GM19468 (cell line): Measurements from ENCODE around the gene SERPINB8.

ENCODE experiments used
- ATAC-seq: cut with Tn5 transposase; IDR thresholded peaks from one replicate; pipeline ENCODE4 v1.9.1; 2021; ENCODE audit warnings: mild to moderate bottlenecking, moderate library complexity, moderate number of reproducible peaks; ENCODE audit not compliant: unreplicated experiment; ENCODE audit errors: extremely low read depth

The SERPINB8 gene

DNA sequence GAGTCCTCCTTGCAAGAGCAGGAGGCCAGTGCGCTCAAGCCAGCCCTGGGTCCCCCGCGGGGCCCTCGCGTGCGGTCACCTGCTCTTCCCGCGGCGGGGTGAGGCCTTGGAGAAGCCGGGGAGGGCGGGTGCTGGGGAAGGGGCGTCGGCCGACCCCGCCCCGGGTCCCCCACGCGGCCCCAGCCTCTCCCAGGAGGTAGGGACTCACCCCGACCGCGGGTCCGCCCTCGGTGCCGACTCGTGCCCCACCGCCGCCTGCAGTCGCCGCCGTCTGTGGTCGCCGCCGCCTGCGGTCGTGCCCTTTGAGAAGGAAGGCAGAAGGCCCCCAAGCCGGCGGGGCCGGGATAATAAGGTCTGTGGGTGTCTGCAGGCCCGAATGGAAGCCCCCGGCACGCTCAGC lies 32.7 kb downstream of the SERPINB8 start:
- ATAC-seq = no peak

GRCh38 chr18:64009305-64009704 lies 39.4 kb downstream of the SERPINB8 start:
- no peak for ATAC-seq

DNA sequence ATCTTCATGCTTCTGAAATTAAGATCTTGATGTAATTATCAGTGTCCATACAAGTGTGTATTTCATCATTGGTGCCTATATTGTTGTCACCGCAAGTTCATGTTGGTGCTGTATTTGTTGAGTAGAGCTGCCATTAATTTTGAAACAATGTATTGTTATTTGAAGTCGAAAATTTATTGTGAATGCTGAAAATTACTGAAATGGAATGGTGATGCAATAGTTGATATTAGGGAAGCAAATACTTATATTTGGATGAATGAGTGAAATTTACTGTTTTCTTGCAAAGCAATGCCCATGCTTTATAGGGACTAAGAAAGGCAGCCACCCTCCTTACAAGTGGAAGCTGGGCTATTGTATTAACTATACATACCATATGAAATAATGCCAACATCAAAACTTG lies 41.6 kb downstream of the SERPINB8 start:
- ATAC-seq = no peak

- ATAC-seq = no peak
These were observed 48.0 kb downstream of the SERPINB8 start for GRCh38 chr18:64017870-64018269.

DNA sequence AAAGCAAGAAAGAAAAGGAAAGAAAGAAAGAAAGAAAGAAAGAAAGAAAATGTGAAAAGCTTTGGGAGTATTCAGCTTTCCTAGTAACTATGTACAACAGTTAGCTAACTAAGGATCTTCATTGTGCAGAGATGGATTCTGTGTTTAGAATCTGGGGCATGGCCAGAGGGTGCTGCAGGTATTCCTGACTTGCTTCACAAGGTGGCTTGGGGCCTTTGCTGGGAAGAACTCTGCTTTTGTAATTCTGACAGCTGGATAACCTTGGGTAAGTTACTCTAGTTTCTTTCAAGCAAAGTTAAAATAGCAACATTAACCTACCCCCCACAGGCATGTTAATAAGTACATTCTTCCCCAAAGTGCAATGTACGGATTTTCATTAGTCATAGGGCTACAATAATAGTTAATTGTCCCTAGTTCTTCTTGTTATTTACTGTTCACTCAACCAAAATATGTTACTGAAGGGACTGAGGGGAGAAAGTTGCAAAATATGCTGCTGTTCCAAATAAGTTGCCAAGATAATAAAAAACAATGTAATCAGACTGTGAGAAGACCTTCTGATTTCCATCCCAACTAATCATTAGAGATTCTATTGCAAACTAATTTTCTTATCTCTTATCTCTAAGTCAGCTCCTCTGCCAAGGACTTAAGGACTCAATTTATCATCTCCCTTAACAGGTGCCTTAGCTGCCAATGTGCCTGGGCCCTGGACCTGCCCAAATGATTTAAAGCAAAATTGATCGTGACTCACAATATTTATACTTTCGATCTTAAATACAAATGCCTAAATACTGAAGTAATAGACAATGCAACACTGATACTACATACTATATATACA lies 50.3 kb downstream of the SERPINB8 start:
- no peak for ATAC-seq

GRCh38 chr18:64026350-64026749 lies 56.5 kb downstream of the SERPINB8 start:
- ATAC-seq = no peak

DNA sequence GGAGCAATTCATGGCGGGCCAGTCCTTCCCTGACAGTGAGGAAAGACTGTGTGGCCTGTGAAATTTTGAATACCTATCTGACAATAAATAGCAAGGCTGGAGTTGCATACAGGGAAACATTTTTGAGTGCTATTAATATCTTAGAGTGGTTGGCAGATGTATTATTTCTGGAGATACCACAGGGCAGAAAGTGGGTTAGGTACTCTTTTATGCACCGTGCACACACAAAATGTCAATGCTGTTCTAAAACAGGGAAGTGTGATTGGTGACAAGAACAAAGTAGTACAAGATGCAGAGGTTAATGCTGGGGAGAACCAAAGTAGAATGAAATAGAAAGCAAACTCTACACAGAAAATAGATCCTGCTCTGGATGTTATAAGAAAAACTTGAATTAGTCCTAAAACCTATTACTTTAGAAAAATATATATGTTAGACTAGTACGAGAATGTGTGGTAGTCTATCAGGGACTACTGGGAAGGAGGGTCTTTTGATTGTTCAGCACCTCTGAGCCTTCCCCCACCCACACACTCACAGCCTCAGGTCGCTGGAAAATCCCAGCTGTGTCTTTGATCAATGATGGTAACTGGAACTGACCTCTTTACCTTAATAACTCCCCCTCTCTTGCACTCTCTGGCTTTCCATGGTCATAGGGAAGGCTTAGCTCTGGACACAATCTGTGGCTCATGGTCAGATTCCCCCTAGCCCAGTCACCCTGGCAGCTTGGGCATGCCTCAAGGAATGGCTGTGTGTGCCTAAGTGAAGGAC lies 58.2 kb downstream of the SERPINB8 start:
- peak; percentile 42 for ATAC-seq

DNA sequence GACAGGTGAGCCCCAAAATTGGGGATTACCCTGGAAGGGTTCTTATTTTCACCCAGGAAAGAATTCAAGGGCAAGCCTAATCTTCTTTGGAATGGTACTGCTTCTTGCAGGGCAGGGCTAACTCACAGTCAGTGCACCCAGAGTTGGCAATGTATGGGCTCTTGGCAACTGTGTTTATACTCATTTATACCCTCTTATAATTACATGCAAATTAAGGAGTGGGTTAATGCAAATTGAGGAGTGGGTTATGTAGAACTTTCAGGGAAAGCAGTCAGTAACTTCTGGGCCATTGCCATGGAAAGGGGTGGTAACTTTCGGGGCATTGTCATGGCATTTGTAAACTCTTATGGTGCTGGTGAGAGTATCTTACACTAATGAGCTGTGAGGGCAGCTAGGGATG lies 59.2 kb downstream of the SERPINB8 start:
- ATAC-seq = no peak

GRCh38 chr18:64031411-64031810 lies 61.5 kb downstream of the SERPINB8 start:
- ATAC-seq = no peak

DNA sequence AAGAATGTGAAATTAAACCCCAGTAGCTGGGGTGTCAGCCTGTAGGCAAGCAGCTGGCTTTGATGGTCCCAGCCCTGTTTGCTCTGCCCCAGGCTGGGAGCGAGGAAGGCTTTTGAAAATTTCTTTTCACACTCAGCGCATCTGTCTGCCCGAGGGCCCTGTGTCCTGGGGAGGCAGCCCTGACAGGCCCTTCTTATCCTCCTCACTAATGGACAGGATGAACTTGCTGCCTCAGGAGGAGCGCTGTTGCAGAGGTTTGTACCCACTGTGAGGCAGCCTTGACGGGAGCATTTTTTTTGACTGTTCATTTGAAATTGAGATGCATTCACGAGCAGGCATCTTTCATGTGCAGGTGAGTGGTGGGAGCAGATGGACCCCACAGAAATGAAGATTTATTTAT lies 62.4 kb downstream of the SERPINB8 start:
- ATAC-seq = no peak

DNA sequence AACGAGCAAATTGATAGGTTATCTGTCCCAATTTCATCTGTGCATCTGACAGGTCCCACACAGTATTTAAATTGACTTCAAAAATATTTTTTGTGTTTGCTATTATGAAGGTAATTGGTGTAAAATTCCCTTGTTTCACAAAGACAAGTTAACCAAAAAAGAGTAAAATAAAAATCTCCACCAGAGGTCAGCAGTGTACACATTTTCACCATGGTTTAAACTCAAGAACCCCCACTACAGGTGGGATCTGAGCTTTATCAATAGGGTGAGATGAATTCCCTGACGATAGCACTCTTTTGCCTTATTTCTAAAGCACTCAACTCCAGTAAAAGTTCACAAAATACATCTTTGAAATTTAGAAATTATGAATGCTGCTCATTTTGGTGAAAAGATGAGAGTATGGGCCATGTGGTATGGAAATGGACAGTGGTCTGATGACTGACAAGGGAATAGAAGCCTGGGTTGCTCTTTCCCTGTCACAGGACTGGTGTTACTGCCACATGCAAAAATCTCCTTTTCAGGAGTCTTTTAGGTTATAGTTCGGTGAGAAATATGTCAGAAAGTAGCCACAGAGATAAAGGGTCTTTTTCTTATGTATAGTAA lies 68.0 kb downstream of the SERPINB8 start:
- peak; percentile 41 for ATAC-seq
